Trophoblast cell (in vitro differentiated cells and primary cell): Measurements from ENCODE around the gene P3H2.

Experiments
- DNase-seq, 2 donors: peaks; one replicate each; pipeline ENCODE4 v3.0.0-alpha.2; 2016
- H2AFZ ChIP-seq: 2 replicates; pipeline ENCODE4 v1.6.1; 2013; ENCODE audit warnings: low read length, moderate library complexity, mild to moderate bottlenecking; ENCODE audit not compliant: insufficient read depth, poor library complexity
- H2AK5ac ChIP-seq: 2 replicates; pipeline ENCODE4 v1.6.1; 2013; ENCODE audit warnings: mild to moderate bottlenecking, low read length
- H2BK120ac ChIP-seq: 2 replicates; pipeline ENCODE4 v1.6.1; 2013; ENCODE audit warnings: low read length, mild to moderate bottlenecking, moderate library complexity; ENCODE audit not compliant: insufficient read depth, poor library complexity
- H2BK12ac ChIP-seq: 2 replicates; pipeline ENCODE4 v1.6.1; 2013; ENCODE audit warnings: mild to moderate bottlenecking, low read length, moderate library complexity
- H2BK5ac ChIP-seq: 2 replicates; pipeline ENCODE4 v1.6.1; 2013; ENCODE audit warnings: low read length, low read depth, moderate library complexity, mild to moderate bottlenecking; ENCODE audit not compliant: poor library complexity
- H3K14ac ChIP-seq: 2 replicates; pipeline ENCODE4 v1.6.1; 2013; ENCODE audit warnings: mild to moderate bottlenecking, low read length
- H3K18ac ChIP-seq: 2 replicates; pipeline ENCODE4 v1.6.1; 2013; ENCODE audit warnings: mild to moderate bottlenecking, low read length
- H3K23ac ChIP-seq: 2 replicates; pipeline ENCODE4 v1.6.1; 2013; ENCODE audit warnings: low read length
- H3K27ac ChIP-seq: 2 replicates; pipeline ENCODE4 v1.5.1; 2013; ENCODE audit warnings: low read depth, mild to moderate bottlenecking, inconsistent platforms, low read length, moderate library complexity
- H3K27me3 ChIP-seq: 2 replicates; pipeline ENCODE4 v1.6.1; 2013; ENCODE audit warnings: inconsistent platforms, mild to moderate bottlenecking, low read length, moderate library complexity; ENCODE audit not compliant: insufficient read depth
- H3K36me3 ChIP-seq, 2 experiments: 1 replicate in 1 of 2; 2 replicates in 1 of 2; pipeline ENCODE4 v1.6.1; 2013; ENCODE audit warnings: low read length in 2 of 2, mild to moderate bottlenecking in 2 of 2, moderate library complexity in 1 of 2; ENCODE audit not compliant: insufficient read depth in 2 of 2, control insufficient read depth in 1 of 2
- H3K4ac ChIP-seq: 2 replicates; pipeline ENCODE4 v1.6.1; 2013; ENCODE audit warnings: low read depth, mild to moderate bottlenecking, low read length, moderate library complexity
- H3K4me1 ChIP-seq, 2 experiments: 1 replicate in 1 of 2; 2 replicates in 1 of 2; pipeline ENCODE4 v1.6.1; 2013; ENCODE audit warnings: low read length in 2 of 2, mild to moderate bottlenecking in 2 of 2, moderate library complexity in 1 of 2; ENCODE audit not compliant: insufficient read depth in 2 of 2, control insufficient read depth in 1 of 2
- H3K4me2 ChIP-seq: 2 replicates; pipeline ENCODE4 v1.6.1; 2013; ENCODE audit warnings: inconsistent platforms, mild to moderate bottlenecking, low read length, moderate library complexity
- H3K4me3 ChIP-seq: 2 replicates; pipeline ENCODE4 v1.5.1; 2013; ENCODE audit warnings: mild to moderate bottlenecking, low read depth, low read length, inconsistent platforms
- H3K79me1 ChIP-seq: one replicate; pipeline ENCODE4 v1.6.1; 2013; ENCODE audit warnings: low read length
- H3K79me2 ChIP-seq: 2 replicates; pipeline ENCODE4 v1.6.1; 2013; ENCODE audit warnings: low read length, mild to moderate bottlenecking; ENCODE audit not compliant: control insufficient read depth, insufficient read depth, poor library complexity
- H3K9ac ChIP-seq: 2 replicates; pipeline ENCODE4 v1.6.1; 2013; ENCODE audit warnings: mild to moderate bottlenecking, low read length
- H3K9me3 ChIP-seq: 2 replicates; pipeline ENCODE4 v1.6.1; 2013; ENCODE audit warnings: low read depth, mild to moderate bottlenecking, control low read depth, inconsistent platforms, low read length; ENCODE audit not compliant: insufficient read depth
- H4K12ac ChIP-seq: 2 replicates; pipeline ENCODE4 v1.6.1; 2013; ENCODE audit warnings: low read depth, mild to moderate bottlenecking, low read length, moderate library complexity
- H4K8ac ChIP-seq: 2 replicates; pipeline ENCODE4 v1.6.1; 2013; ENCODE audit warnings: low read depth, mild to moderate bottlenecking, low read length, moderate library complexity
- H4K91ac ChIP-seq: one replicate; pipeline ENCODE4 v1.6.1; 2013; ENCODE audit warnings: low read depth, mild to moderate bottlenecking, low read length, moderate library complexity
- WGBS: extraction: QIAGEN DNeasy Blood & Tissue Kit; methylation state at CpG from one replicate; pipeline ENCODE4 v1.1.7; 2013; ENCODE audit warnings: missing lambda C conversion rate; ENCODE audit not compliant: insufficient read length, insufficient coverage; ENCODE audit errors: extremely low coverage; 5-methylcytosine and 5-hydroxymethylcytosine counted together

The P3H2 gene

DNA sequence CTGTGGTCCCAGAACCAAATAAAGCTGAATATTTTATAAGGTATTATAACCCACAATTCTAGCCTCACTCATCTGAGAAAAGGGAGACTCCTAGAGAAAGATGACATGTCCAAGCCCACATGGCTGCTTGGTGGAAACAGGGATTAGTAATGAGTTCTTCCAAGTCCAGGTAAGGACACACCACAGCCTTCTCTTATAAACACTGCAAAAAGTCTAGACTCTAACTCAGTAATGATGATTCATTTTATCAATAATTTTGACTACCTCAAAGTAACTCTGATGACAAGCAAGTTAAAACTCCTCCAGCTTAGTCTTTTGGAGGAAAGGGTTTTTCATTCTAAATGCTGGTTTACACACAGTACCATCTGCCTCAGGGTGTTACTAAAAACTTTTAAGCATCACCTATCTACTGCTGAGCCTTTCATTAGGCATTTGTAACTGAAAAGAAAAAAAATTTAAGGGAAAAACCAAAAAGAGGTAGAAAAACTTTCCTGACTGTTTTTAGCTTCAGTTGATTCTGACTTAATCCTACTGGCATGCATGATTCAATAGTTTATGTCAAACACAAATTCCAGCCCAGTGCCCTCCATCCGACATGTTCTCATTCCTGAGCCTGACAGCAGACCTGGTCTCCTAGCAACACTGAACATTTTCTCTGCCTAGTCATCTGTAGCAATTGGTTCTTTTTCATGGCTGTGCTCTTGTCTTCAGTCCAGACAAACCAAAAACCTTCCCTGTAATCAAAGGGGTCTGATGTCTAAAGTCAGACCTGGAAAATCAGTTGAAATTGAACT is 43.9 kb downstream of the P3H2 start:
- H3K79me2 ChIP-seq = no peaks in the 10 kb centered on the region
- H3K4ac ChIP-seq = no peak overlapping the region
- no peak overlapping the region for H2BK120ac ChIP-seq
- H4K91ac ChIP-seq = no peak overlapping the region
- peak overlapping the region; percentile 61 for H3K27ac ChIP-seq
- H2AFZ ChIP-seq = no peak overlapping the region
- H3K14ac ChIP-seq = no peak overlapping the region
- no peak overlapping the region for H3K4me3 ChIP-seq
- H3K9me3 ChIP-seq = peaks cover 2% of the 10 kb centered on the region
- DNase-seq = peak; percentile 88 to 96
- WGBS = no CpG with 5 or more reads among the region's 1 CpG
- H3K79me1 ChIP-seq = peaks cover 5% of the 10 kb centered on the region
- no peak overlapping the region for H2BK12ac ChIP-seq
- H3K4me1 ChIP-seq = peaks cover 4 to 5% of the 10 kb centered on the region in 2 experiments
- no peaks in the 10 kb centered on the region for H3K27me3 ChIP-seq
- no peak overlapping the region for H4K12ac ChIP-seq
- H3K18ac ChIP-seq = no peak overlapping the region
- H3K4me2 ChIP-seq = no peak overlapping the region
- peaks cover 0 to 1% of the 10 kb centered on the region in 2 experiments for H3K36me3 ChIP-seq
- no peak overlapping the region for H3K23ac ChIP-seq
- no peak overlapping the region for H3K9ac ChIP-seq
- no peak overlapping the region for H4K8ac ChIP-seq
- H2AK5ac ChIP-seq = no peak overlapping the region
- H2BK5ac ChIP-seq = no peak overlapping the region

DNA sequence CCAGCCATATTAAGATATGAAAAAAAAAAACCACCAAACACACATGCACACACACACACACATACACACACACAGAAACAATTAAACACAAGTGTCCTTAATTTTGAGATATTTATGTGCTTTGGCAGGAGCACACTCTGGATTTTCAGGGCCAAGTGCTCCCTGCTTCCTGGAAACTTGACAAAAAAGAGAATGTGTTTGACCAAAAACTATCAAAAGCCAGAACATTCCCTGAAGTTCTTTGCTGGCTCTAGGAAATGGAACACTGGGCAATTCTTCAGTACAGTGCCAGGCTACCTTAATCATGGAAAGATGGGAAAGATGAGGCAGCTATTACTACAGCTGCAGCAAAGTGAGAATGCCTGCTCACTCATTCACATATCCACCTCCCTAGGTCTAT is 44.6 kb downstream of the P3H2 start:
- Histone ChIP-seq H2AFZ (no peak overlapping the region), H3K14ac (no peak overlapping the region), H3K9me3 (peaks cover 2% of the 10 kb centered on the region), H3K23ac (no peak overlapping the region), H4K91ac (no peak overlapping the region), H3K4me2 (no peak overlapping the region), H2AK5ac (no peak overlapping the region), H4K8ac (no peak overlapping the region), H2BK12ac (peak overlapping the region; percentile 79), H3K79me2 (no peaks in the 10 kb centered on the region), H4K12ac (no peak overlapping the region), H3K9ac (no peak overlapping the region), H3K36me3 (peaks cover 0 to 1% of the 10 kb centered on the region in 2 experiments), H3K27ac (peak overlapping the region; percentile 49), H2BK5ac (no peak overlapping the region), H3K4me1 (peaks cover 4 to 5% of the 10 kb centered on the region in 2 experiments), H3K4ac (no peak overlapping the region), H3K79me1 (peaks cover 5% of the 10 kb centered on the region), H2BK120ac (no peak overlapping the region), H3K18ac (no peak overlapping the region), H3K4me3 (no peak overlapping the region), H3K27me3 (no peaks in the 10 kb centered on the region)
- DNase-seq = no peak

DNA sequence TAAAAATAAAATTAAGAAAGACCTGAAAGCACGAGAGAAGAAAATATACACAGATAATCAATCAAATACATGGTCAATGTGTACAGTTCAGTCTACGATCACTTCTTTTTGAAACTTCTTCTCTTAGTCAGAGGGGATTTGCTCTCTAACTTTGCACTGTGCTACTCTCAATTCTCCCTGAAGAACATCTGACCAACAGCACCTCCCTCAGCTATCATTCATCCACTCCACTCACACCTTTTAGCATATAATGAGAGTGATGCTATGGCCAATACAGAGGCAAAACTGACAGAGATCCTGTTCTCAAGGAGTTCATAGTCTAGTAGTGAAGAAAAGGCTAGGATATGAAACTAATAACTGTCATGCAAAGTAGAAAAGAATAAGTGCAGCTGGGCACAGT is 45.9 kb downstream of the P3H2 start:
- H3K14ac ChIP-seq = no peak overlapping the region
- no peak overlapping the region for H3K9ac ChIP-seq
- peak overlapping the region; percentile 24 for H4K91ac ChIP-seq
- WGBS = no CpG with 5 or more reads among the region's 2 CpGs
- H3K9me3 ChIP-seq = peaks cover 2% of the 10 kb centered on the region
- H3K4me2 ChIP-seq = no peak overlapping the region
- no peak overlapping the region for H2AK5ac ChIP-seq
- peaks cover 5% of the 10 kb centered on the region for H3K79me1 ChIP-seq
- DNase-seq = no peak
- no peak overlapping the region for H2AFZ ChIP-seq
- H2BK5ac ChIP-seq = no peak overlapping the region
- H3K4me3 ChIP-seq = no peak overlapping the region
- peaks cover 6 to 7% of the 10 kb centered on the region in 2 experiments for H3K4me1 ChIP-seq
- H3K18ac ChIP-seq = no peak overlapping the region
- H3K27me3 ChIP-seq = no peaks in the 10 kb centered on the region
- no peaks in the 10 kb centered on the region for H3K79me2 ChIP-seq
- no peak overlapping the region for H3K23ac ChIP-seq
- no peak overlapping the region for H4K8ac ChIP-seq
- no peak overlapping the region for H2BK120ac ChIP-seq
- H3K4ac ChIP-seq = no peak overlapping the region
- no peak overlapping the region for H2BK12ac ChIP-seq
- no peak overlapping the region for H3K27ac ChIP-seq
- H3K36me3 ChIP-seq = no peaks in the 10 kb centered on the region
- no peak overlapping the region for H4K12ac ChIP-seq

DNA sequence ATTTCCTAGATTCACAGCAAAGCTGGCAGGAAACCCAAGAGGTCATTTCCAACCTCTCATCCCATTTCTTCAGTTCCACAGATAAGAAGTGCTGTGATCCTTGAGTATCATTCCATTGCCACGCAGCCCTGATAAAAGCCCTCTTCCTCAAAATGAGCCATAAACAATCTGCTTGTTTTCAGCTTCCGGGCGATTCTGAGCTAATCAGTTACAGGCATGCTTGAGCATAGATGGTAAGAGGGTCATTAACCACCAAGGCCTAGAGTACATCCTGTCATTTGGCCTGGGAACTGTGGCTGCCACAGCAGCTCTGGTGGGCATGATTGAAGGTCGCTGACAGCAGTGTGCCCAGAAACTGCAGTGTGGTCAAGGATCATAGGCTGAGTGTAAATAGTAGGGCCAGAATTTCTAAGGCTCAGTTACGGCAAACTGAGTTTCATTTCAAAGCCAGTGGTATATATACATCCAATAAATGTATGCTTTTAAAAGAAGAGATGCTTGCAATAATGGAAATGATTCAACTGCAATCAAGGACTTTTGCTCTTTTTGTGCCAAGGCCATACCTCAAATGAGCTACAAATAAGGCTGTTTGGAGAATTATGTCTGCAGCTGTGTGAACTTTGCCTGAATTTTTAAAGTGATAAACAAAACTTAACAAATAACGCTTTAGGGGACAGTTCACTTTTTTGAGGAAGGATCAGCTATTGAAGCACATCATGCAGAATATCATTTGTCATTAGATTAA is 47.3 kb downstream of the P3H2 start:
- Histone ChIP-seq H3K4me2 (no peak overlapping the region), H3K4ac (no peak overlapping the region), H2BK12ac (peak overlapping the region; percentile 74), H3K79me2 (no peaks in the 10 kb centered on the region), H3K4me1 (peaks cover 6 to 7% of the 10 kb centered on the region in 2 experiments), H2AK5ac (no peak overlapping the region), H3K27ac (no peak overlapping the region), H3K9ac (no peak overlapping the region), H3K9me3 (no peaks in the 10 kb centered on the region), H3K36me3 (no peaks in the 10 kb centered on the region), H4K91ac (no peak overlapping the region), H3K18ac (no peak overlapping the region), H3K4me3 (no peak overlapping the region), H2AFZ (no peak overlapping the region), H3K79me1 (peaks cover 5% of the 10 kb centered on the region), H3K27me3 (no peaks in the 10 kb centered on the region), H3K14ac (no peak overlapping the region), H3K23ac (no peak overlapping the region), H4K12ac (no peak overlapping the region), H2BK120ac (no peak overlapping the region), H2BK5ac (no peak overlapping the region), H4K8ac (peak overlapping the region; percentile 44)
- peak; percentile 42 to 61 for DNase-seq
- no CpG with 5 or more reads among the region's 6 CpGs for WGBS
